ENCODE measurements around the gene COL6A2.
"Not testable (repeated sequence)": the region's sequence is repeated elsewhere in the genome, so short reads cannot be mapped to it uniquely, and the experiment has no call there.

Gene COL6A2

GRCh38 chr21:46097336-46098293 is at the start of gene COL6A2:
COL6A2 (plus strand) TSS chr21:46098112.
- no peak for DNase-seq (ENCODE audit: low read depth)

GRCh38 chr21:46048926-46049889 is 48.7 kb upstream of the COL6A2 start:
- DNase-seq (ENCODE audit: low read depth), result no peak

GRCh38 chr21:46049890-46050667 is 47.8 kb upstream of the COL6A2 start:
- DNase-seq (ENCODE audit: low read depth), result no peak

GRCh38 chr21:46050668-46051378 is 47.1 kb upstream of the COL6A2 start:
- no peak for DNase-seq (ENCODE audit: low read depth)

- no peak for DNase-seq (ENCODE audit: low read depth)
Measured at GRCh38 chr21:46051379-46051770, 46.5 kb upstream of the COL6A2 start.

GRCh38 chr21:46051821-46052675 is 45.9 kb upstream of the COL6A2 start:
- no peak for DNase-seq (ENCODE audit: low read depth)

- no peak for DNase-seq (ENCODE audit: low read depth)
Measured at GRCh38 chr21:46052703-46053651, 44.9 kb upstream of the COL6A2 start.

- no peak for DNase-seq (ENCODE audit: low read depth)
Measured at GRCh38 chr21:46054031-46054430, 43.9 kb upstream of the COL6A2 start.

- no peak for DNase-seq (ENCODE audit: low read depth)
Measured at GRCh38 chr21:46054451-46054881, 43.4 kb upstream of the COL6A2 start.

- DNase-seq (ENCODE audit: low read depth), result no peak
Measured at GRCh38 chr21:46055863-46056281, 42.0 kb upstream of the COL6A2 start.

- no peak for DNase-seq (ENCODE audit: low read depth)
Measured at GRCh38 chr21:46056450-46056903, 41.4 kb upstream of the COL6A2 start.

- DNase-seq (ENCODE audit: low read depth), result no peak
Measured at GRCh38 chr21:46057111-46057709, 40.7 kb upstream of the COL6A2 start.

GRCh38 chr21:46057710-46058241 is 40.1 kb upstream of the COL6A2 start:
- no peak for DNase-seq (ENCODE audit: low read depth)

GRCh38 chr21:46058431-46059145 is 39.3 kb upstream of the COL6A2 start:
- DNase-seq (ENCODE audit: low read depth), result no peak

- DNase-seq (ENCODE audit: low read depth), result no peak
Measured at GRCh38 chr21:46059195-46059594, 38.7 kb upstream of the COL6A2 start.

- not testable (repeated sequence) for DNase-seq (ENCODE audit: low read depth)
Measured at GRCh38 chr21:46059711-46060455, 38.0 kb upstream of the COL6A2 start.

- DNase-seq (ENCODE audit: low read depth), result no peak
Measured at GRCh38 chr21:46060596-46061061, 37.3 kb upstream of the COL6A2 start.
